Measurements from ENCODE around the gene CFAP91.

The CFAP91 gene

GRCh38 chr3:119676771-119677640 lies 25.8 kb upstream of the CFAP91 start, which contains the start of gene COX17 (continued):
- TF ChIP-seq PATZ1 (tag by site-specific recombination; IDR thresholded peaks at IDR 0.05), result no peak
- no peak for TF ChIP-seq TCF7L2 (IDR thresholded peaks at IDR 0.05; ENCODE audit: borderline replicate concordance, low read depth, low read length)
- no peak for TF ChIP-seq ZNF274 (IDR thresholded peaks at IDR 0.05; ENCODE audit: low read length)
- no peak for TF ChIP-seq ZNF274 (tag by site-specific recombination; IDR thresholded peaks at IDR 0.05; ENCODE audit: borderline replicate concordance)
- no peak for TF ChIP-seq GLI4 (tag by site-specific recombination; IDR thresholded peaks at IDR 0.05)
- no peak for TF ChIP-seq PBX3 (CRISPR knock-in tag; IDR thresholded peaks at IDR 0.05)
- no peak for TF ChIP-seq ZNF670 (tag by site-specific recombination; IDR thresholded peaks at IDR 0.05; ENCODE audit: low read depth)
- no peak for TF ChIP-seq ZNF776 (tag by site-specific recombination; IDR thresholded peaks at IDR 0.05; ENCODE audit: borderline replicate concordance)
- no peak for TF ChIP-seq ZNF10 (tag by site-specific recombination; IDR thresholded peaks at IDR 0.05)
- TF ChIP-seq EGR2 (tag by site-specific recombination; IDR thresholded peaks at IDR 0.05; ENCODE audit: low read depth), result no peak
- TF ChIP-seq HOXC10 (CRISPR knock-in tag; IDR thresholded peaks at IDR 0.05), result no peak
- TF ChIP-seq ZNF37A (tag by site-specific recombination; IDR thresholded peaks at IDR 0.05), result no peak
- no peak for TF ChIP-seq KLF9 (tag by site-specific recombination; IDR thresholded peaks at IDR 0.05; ENCODE audit: low read depth)
- TF ChIP-seq ZNF350 (tag by site-specific recombination; IDR thresholded peaks at IDR 0.05), result no peak
- TF ChIP-seq ZBTB20 (tag by site-specific recombination; IDR thresholded peaks at IDR 0.05), result peak; percentile 43; the same call in 1 of the 2 replicates
- no peak for TF ChIP-seq OSR2 (tag by site-specific recombination; IDR thresholded peaks at IDR 0.05)
- no peak for TF ChIP-seq ZNF174 (tag by site-specific recombination; IDR thresholded peaks at IDR 0.05)
- no peak for TF ChIP-seq ZNF169 (tag by site-specific recombination; IDR thresholded peaks at IDR 0.05)
- no peak for TF ChIP-seq REST (tag by site-specific recombination; IDR thresholded peaks at IDR 0.05)
- TF ChIP-seq KLF1 (tag by site-specific recombination; IDR thresholded peaks at IDR 0.05), result no peak
- no peak for TF ChIP-seq ZNF610 (tag by site-specific recombination; IDR thresholded peaks at IDR 0.05; ENCODE audit: borderline replicate concordance)
- TF ChIP-seq OVOL3 (tag by site-specific recombination; IDR thresholded peaks at IDR 0.05), result no peak
- TF ChIP-seq ZNF202 (tag by site-specific recombination; IDR thresholded peaks at IDR 0.05; ENCODE audit: borderline replicate concordance), result no peak
- TF ChIP-seq ZNF600 (tag by site-specific recombination; IDR thresholded peaks at IDR 0.05), result no peak
- no peak for TF ChIP-seq ZNF148 (tag by site-specific recombination; IDR thresholded peaks at IDR 0.05; ENCODE audit: borderline replicate concordance)
- TF ChIP-seq YY2 (tag by site-specific recombination; IDR thresholded peaks at IDR 0.05), result no peak
- TF ChIP-seq ZNF629 (tag by site-specific recombination; IDR thresholded peaks at IDR 0.05), result peak; percentile 37
- no peak for TF ChIP-seq MZF1 (tag by site-specific recombination; IDR thresholded peaks at IDR 0.05; ENCODE audit: borderline replicate concordance)
- TF ChIP-seq ZNF114 (tag by site-specific recombination; IDR thresholded peaks at IDR 0.05), result no peak
- TF ChIP-seq INSM2 (tag by site-specific recombination; IDR thresholded peaks at IDR 0.05), result no peak
